B cell (primary cell): ENCODE results near the gene USP27X. TPM values are rescaled to one million over a fixed set of nuclear protein-coding genes. Genes with fewer than 3 reads are reported as not detected.
A peak's percentile ranks its signal among the peaks of the same experiment; 100 is the strongest.

Experiments used
- ATAC-seq: fragments of 200-7000 bp; cut with Tn5 transposase; one replicate; pipeline ENCODE4 v1.10.0; 2021; ENCODE audit warnings: low read depth, mild to moderate bottlenecking, moderate number of reproducible peaks, moderate library complexity
- CTCF ChIA-PET: fragments of 350-600 bp; sonication (Branson Sonifier 250); formaldehyde crosslinking; loops from one replicate; lab custom pipeline; 2021; ENCODE audit warnings: antibody characterized with exemption, inconsistent platforms; lab: Charles Lee
- POLR2A ChIA-PET: fragments of 350-600 bp; sonication (Branson Sonifier 250); formaldehyde crosslinking; loops from one replicate; lab custom pipeline; 2021; ENCODE audit warnings: antibody characterized with exemption; lab: Charles Lee
- DNase-seq: peaks from one replicate; pipeline ENCODE4 v3.0.0; 2013
- H2AFZ ChIP-seq: 2 replicates; pipeline ENCODE4 v1.6.1; 2012; ENCODE audit warnings: mild to moderate bottlenecking, low read depth, low read length; ENCODE audit not compliant: insufficient read depth, poor library complexity, severe bottlenecking
- H3K27ac ChIP-seq, 2 donors: 1 replicate in 1 of 2; 2 replicates in 1 of 2; pipeline ENCODE4 v1.5.1; 2012 to 2013; ENCODE audit warnings: low read length in 2 of 2, mild to moderate bottlenecking in 2 of 2, moderate library complexity in 1 of 2
- H3K27me3 ChIP-seq, 4 experiments: fragments of 200-600 bp in 1 of 4; sonication (generic) in 1 of 4; replicated peaks in 1 of 4; 1 replicate in 2 of 4; 2 replicates in 2 of 4; pipeline versions ENCODE4 v1.6.1 to v1.7.0; 2013 to 2016; ENCODE audit warnings: low read length in 3 of 4, mild to moderate bottlenecking in 2 of 4, mixed read lengths in 1 of 4, moderate library complexity in 1 of 4; ENCODE audit not compliant: insufficient read depth in 4 of 4, control insufficient read depth in 3 of 4; ENCODE audit errors: control extremely low read depth in 1 of 4
- H3K36me3 ChIP-seq, 2 experiments: replicated peaks in 1 of 2; 1 replicate in 1 of 2; 2 replicates in 1 of 2; pipeline versions ENCODE4 v1.6.1 to v1.7.1; 2013; ENCODE audit warnings: low read length in 1 of 2; ENCODE audit not compliant: insufficient read depth in 2 of 2, control insufficient read depth in 1 of 2; ENCODE audit errors: control extremely low read depth in 1 of 2, extremely low read depth in 1 of 2
- H3K4me1 ChIP-seq, 2 donors: fragments of 200-600 bp in 1 of 2; sonication (generic) in 1 of 2; 1 replicate in 1 of 2; 2 replicates in 1 of 2; pipeline versions ENCODE4 v1.5.1 to v1.6.1; 2013 to 2017; ENCODE audit warnings: low read length in 2 of 2; ENCODE audit not compliant: control insufficient read depth in 2 of 2, insufficient read depth in 2 of 2
- H3K4me2 ChIP-seq: replicated peaks from 2 replicates; pipeline ENCODE3; 2012; ENCODE audit warnings: mild to moderate bottlenecking, low read depth, low read length; ENCODE audit not compliant: poor library complexity, severe bottlenecking
- H3K4me3 ChIP-seq, 5 experiments: fragments of 200-600 bp in 1 of 5; sonication (generic) in 1 of 5; 1 replicate in 3 of 5; 2 replicates in 2 of 5; pipeline versions ENCODE4 v1.5.1 to v1.7.0; 2011 to 2016; ENCODE audit warnings: low read length in 4 of 5, mild to moderate bottlenecking in 4 of 5, low read depth in 2 of 5, control low read depth in 1 of 5, moderate library complexity in 1 of 5; ENCODE audit not compliant: insufficient read depth in 1 of 5; ENCODE audit errors: control extremely low read depth in 1 of 5, extremely low read depth in 1 of 5
- H3K79me2 ChIP-seq: fragments of 200-600 bp; sonication (generic); one replicate; pipeline ENCODE4 v1.6.0; 2016; ENCODE audit warnings: low read length; ENCODE audit not compliant: control insufficient read depth, insufficient read depth
- H3K9ac ChIP-seq: fragments of 200-600 bp; sonication (generic); 2 replicates; pipeline ENCODE4 v1.6.1; 2017; ENCODE audit warnings: mild to moderate bottlenecking, low read length, moderate library complexity
- H3K9me3 ChIP-seq, 3 donors: one replicate each; pipeline versions ENCODE4 v1.6.1 to v1.7.1; 2013; ENCODE audit warnings: low read length in 2 of 3; ENCODE audit not compliant: control insufficient read depth in 2 of 3, insufficient read depth in 1 of 3; ENCODE audit errors: control extremely low read depth in 1 of 3
- H4K20me1 ChIP-seq: 2 replicates; pipeline ENCODE4 v1.6.0; 2012; ENCODE audit warnings: mild to moderate bottlenecking, low read length; ENCODE audit not compliant: insufficient read depth, control insufficient read depth, poor library complexity, severe bottlenecking
- H3K27ac Mint-ChIP-seq: one replicate; pipeline ENCODE4 v1.8.0; 2021; ENCODE audit warnings: mixed read lengths
- H3K27me3 Mint-ChIP-seq: one replicate; pipeline ENCODE4 v1.8.0; 2021; ENCODE audit warnings: mixed read lengths
- H3K4me1 Mint-ChIP-seq: one replicate; pipeline ENCODE4 v1.8.0; 2021; ENCODE audit warnings: mixed read lengths
- H3K4me3 Mint-ChIP-seq: one replicate; pipeline ENCODE4 v1.8.0; 2021; ENCODE audit warnings: mixed read lengths
- H3K9me3 Mint-ChIP-seq: one replicate; pipeline ENCODE4 v1.8.0; 2022; ENCODE audit warnings: mixed read lengths; ENCODE audit not compliant: insufficient read depth
- EZH2 ChIP-seq: IDR thresholded peaks from 2 replicates; pipeline ENCODE4 v1.6.1; 2012; ENCODE audit warnings: borderline replicate concordance, low read depth, mild to moderate bottlenecking, moderate library complexity, low read length; ENCODE audit not compliant: insufficient read depth, poor library complexity, severe bottlenecking
- WGBS: methylation state at CpG from one replicate; pipeline ENCODE4 v1.1.5; 2013; ENCODE audit warnings: missing lambda C conversion rate; ENCODE audit not compliant: insufficient coverage; 5-methylcytosine and 5-hydroxymethylcytosine counted together
- intact Hi-C: fragments of 100-400 bp; cut with micrococcal nuclease; formaldehyde crosslinking; loops from one replicate; pipeline ENCODE4 v1.10.0; 2022
- polyA plus RNA-seq: library from polyadenylated mRNA; depleted of rRNA; stranded (reverse); fragments of >200 nt; gene quantifications from 2 replicates; pipeline ENCODE4 v1.2.3, GENCODE V29; 2012
- total RNA-seq, 2 donors: library from RNA; stranded (reverse); fragments of 120-200 nt in 1 of 2; gene quantifications; 1 replicate in 1 of 2; 2 replicates in 1 of 2; pipeline versions ENCODE4 v1.2.3 to v1.2.4, GENCODE V29; 2013 to 2022
- TF ChIP-seq, protein P1 (sequence below): fragments of 200-600 bp; IDR thresholded peaks from one replicate; pipeline ENCODE4 v1.8.0; 2022; ENCODE audit warnings: antibody characterized with exemption, mild to moderate bottlenecking

The USP27X gene
- total and polyA plus RNA-seq, 2 donors (not counting 1 experiment from before 2014, with no cell fraction given): 1.6 to 6.1 TPM

DNA sequence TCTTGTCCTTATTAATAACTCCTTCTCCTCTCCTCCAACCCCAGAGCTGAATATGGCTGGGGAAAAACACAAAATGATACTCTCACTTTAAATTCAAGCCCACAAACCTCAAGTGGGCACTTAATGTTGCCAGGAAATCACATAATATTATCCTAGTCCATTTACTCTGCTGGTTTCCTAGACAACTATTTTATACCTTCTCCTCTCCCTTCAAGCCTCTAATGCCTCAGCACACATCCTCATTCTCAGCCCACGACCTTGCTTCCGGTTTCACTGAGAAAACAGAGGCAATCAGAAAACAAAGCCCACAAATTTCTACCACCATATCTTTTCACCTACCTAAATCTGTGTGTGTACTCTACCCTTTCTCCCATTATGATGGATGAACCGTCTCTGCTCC lies 31.1 kb downstream of the USP27X start:
- Mint-ChIP-seq H3K9me3 (no peaks in the 10 kb centered on the region), H3K4me1 (peaks cover 13% of the 10 kb centered on the region), H3K27ac (peak overlapping the region; percentile 60), H3K4me3 (no peak overlapping the region), H3K27me3 (no peaks in the 10 kb centered on the region)
- Histone ChIP-seq H3K9me3 (no peaks in the 10 kb centered on the region), H3K36me3 (no peaks in the 10 kb centered on the region), H3K4me3 (no peak overlapping the region), H3K27me3 (no peaks in the 10 kb centered on the region), H4K20me1 (no peaks in the 10 kb centered on the region), H3K4me1 (peaks cover 7 to 8% of the 10 kb centered on the region in 2 donors), H2AFZ (no peak overlapping the region), H3K79me2 (no peaks in the 10 kb centered on the region), H3K9ac (no peak overlapping the region), H3K4me2 (no peak overlapping the region), H3K27ac (no peak overlapping the region)
- no peak for ATAC-seq
- POLR2A ChIA-PET: no interaction called here
- CTCF ChIA-PET: no interaction called here
- no peak for TF ChIP-seq EZH2
- TF ChIP-seq, protein P1, sequence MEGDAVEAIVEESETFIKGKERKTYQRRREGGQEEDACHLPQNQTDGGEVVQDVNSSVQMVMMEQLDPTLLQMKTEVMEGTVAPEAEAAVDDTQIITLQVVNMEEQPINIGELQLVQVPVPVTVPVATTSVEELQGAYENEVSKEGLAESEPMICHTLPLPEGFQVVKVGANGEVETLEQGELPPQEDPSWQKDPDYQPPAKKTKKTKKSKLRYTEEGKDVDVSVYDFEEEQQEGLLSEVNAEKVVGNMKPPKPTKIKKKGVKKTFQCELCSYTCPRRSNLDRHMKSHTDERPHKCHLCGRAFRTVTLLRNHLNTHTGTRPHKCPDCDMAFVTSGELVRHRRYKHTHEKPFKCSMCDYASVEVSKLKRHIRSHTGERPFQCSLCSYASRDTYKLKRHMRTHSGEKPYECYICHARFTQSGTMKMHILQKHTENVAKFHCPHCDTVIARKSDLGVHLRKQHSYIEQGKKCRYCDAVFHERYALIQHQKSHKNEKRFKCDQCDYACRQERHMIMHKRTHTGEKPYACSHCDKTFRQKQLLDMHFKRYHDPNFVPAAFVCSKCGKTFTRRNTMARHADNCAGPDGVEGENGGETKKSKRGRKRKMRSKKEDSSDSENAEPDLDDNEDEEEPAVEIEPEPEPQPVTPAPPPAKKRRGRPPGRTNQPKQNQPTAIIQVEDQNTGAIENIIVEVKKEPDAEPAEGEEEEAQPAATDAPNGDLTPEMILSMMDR: no peak
- peak; percentile 29 for DNase-seq
- 29% methylated on average over 2 of the region's 3 CpGs for WGBS
- intact Hi-C loops: no loop called here

DNA sequence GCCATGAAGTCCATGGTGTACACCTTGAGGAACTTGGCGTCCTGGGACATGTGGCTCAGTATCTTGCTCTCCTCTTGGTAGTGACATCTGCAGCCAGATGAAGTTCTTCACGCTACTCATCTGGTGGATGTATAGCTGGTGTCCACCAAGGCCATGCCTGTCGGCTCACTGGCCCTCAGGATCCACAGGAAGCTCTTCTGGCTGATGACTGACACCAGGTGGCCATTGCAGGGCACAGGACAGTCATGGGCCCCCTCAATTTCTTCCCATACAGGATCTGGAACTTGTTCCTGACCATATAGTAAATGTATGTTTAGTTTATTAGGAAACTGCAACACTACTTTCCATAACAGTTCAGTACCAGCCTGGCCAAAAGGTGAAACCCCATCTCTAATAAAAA lies 32.8 kb downstream of the USP27X start:
- H3K4me1 Mint-ChIP-seq: peaks cover 13% of the 10 kb centered on the region
- TF ChIP-seq, protein P1: no peak
- no peak for TF ChIP-seq EZH2
- Histone ChIP-seq H3K27ac (no peak overlapping the region), H2AFZ (no peak overlapping the region), H3K27me3 (no peaks in the 10 kb centered on the region), H3K4me2 (no peak overlapping the region), H3K9ac (no peak overlapping the region), H3K4me1 (peaks cover 7 to 8% of the 10 kb centered on the region in 2 donors), H3K79me2 (no peaks in the 10 kb centered on the region), H3K36me3 (no peaks in the 10 kb centered on the region), H4K20me1 (no peaks in the 10 kb centered on the region), H3K4me3 (no peak overlapping the region), H3K9me3 (no peaks in the 10 kb centered on the region)
- DNase-seq (no peak), ATAC-seq (no peak)
- CTCF ChIA-PET: interaction anchor here (0.8 kb wide), 1 partner anchor 27 kb away, joined by 3 read pairs; no protein-coding TSS in a partner anchor
- no peaks in the 10 kb centered on the region for H3K9me3 Mint-ChIP-seq
- POLR2A ChIA-PET: no interaction called here
- intact Hi-C loops: no loop called here
- no peak overlapping the region for H3K4me3 Mint-ChIP-seq
- H3K27ac Mint-ChIP-seq: no peak overlapping the region
- 100% methylated on average over 1 of the region's 3 CpGs for WGBS
- H3K27me3 Mint-ChIP-seq: no peaks in the 10 kb centered on the region
